SK-N-SH (cell line): ENCODE data around the gene TNFSF18. TPM values are rescaled to one million over a fixed set of nuclear protein-coding genes. Genes with fewer than 3 reads are reported as not detected.

Source experiments
- CTCF ChIA-PET: fragments of 300-600, 350-600 bp; formaldehyde crosslinking; extraction: SDS; loops from one replicate; lab custom pipeline; 2021; lab: Yijun Ruan, JAX
- POLR2A ChIA-PET: fragments of 350-600 bp; sonication (Branson Sonifier 250); formaldehyde crosslinking; extraction: SDS; loops from one replicate; lab custom pipeline; 2020; ENCODE audit warnings: antibody characterized with exemption, inconsistent platforms; lab: Yijun Ruan, JAX
- DNase-seq: peaks from one replicate; pipeline ENCODE4 v3.0.0; 2012
- H2AFZ ChIP-seq: fragments of 200-600 bp; sonication (generic); 2 replicates; pipeline ENCODE4 v1.8.1; 2016; ENCODE audit warnings: antibody characterized with exemption, mild to moderate bottlenecking, low read depth
- H3F3A ChIP-seq: fragments of 200-600 bp; sonication (generic); replicated peaks from 2 replicates; pipeline ENCODE3; 2016; ENCODE audit warnings: antibody characterized with exemption, mild to moderate bottlenecking; ENCODE audit not compliant: insufficient read depth
- H3K27ac ChIP-seq, 2 experiments: fragments of 200-500 bp in 1 of 2; fragments of 200-600 bp in 1 of 2; sonication (Bioruptor generic) in 1 of 2; sonication (generic), shearing (Covaris generic) in 1 of 2; 2 replicates each; pipeline versions ENCODE4 v1.5.1 to v1.6.1; 2014 to 2016; ENCODE audit warnings: low read depth in 2 of 2, inconsistent platforms in 1 of 2, low read length in 1 of 2, mild to moderate bottlenecking in 1 of 2, mixed read lengths in 1 of 2
- H3K27me3 ChIP-seq: fragments of 200-600 bp; sonication (generic), shearing (Covaris generic); 2 replicates; pipeline ENCODE4 v1.6.1; 2016; ENCODE audit warnings: mixed run types; ENCODE audit not compliant: insufficient read depth
- H3K36me3 ChIP-seq, 2 experiments: fragments of 200-500 bp in 1 of 2; fragments of 200-600 bp in 1 of 2; sonication (Bioruptor generic) in 1 of 2; sonication (generic) in 1 of 2; replicated peaks in 1 of 2; 2 replicates each; pipeline versions ENCODE3 to v1.5.1; 2014 to 2016; ENCODE audit warnings: low read length in 1 of 2, mild to moderate bottlenecking in 1 of 2; ENCODE audit not compliant: insufficient read depth in 2 of 2, control insufficient read depth in 1 of 2
- H3K4me1 ChIP-seq, 2 experiments: fragments of 200-500 bp in 1 of 2; fragments of 200-600 bp in 1 of 2; sonication (Bioruptor generic) in 1 of 2; sonication (generic), shearing (Covaris generic) in 1 of 2; 2 replicates each; pipeline versions ENCODE4 v1.5.1 to v1.6.1; 2014 to 2016; ENCODE audit warnings: low read depth in 1 of 2, low read length in 1 of 2, mixed run types in 1 of 2; ENCODE audit not compliant: insufficient read depth in 2 of 2, control insufficient read depth in 1 of 2
- H3K4me2 ChIP-seq: fragments of 200-600 bp; sonication (generic), shearing (Covaris generic); 2 replicates; pipeline ENCODE4 v1.6.1; 2017; ENCODE audit warnings: mixed run types
- H3K4me3 ChIP-seq, 2 experiments: fragments of 200-500 bp in 1 of 2; fragments of 200-600 bp in 1 of 2; sonication (Bioruptor generic) in 1 of 2; sonication (generic), shearing (Covaris generic) in 1 of 2; 2 replicates each; pipeline versions ENCODE4 v1.5.1 to v1.8.1; 2014 to 2016; ENCODE audit warnings: low read depth in 2 of 2, inconsistent platforms in 1 of 2, low read length in 1 of 2, mild to moderate bottlenecking in 1 of 2, mixed read lengths in 1 of 2, moderate library complexity in 1 of 2
- H3K79me2 ChIP-seq: fragments of 200-600 bp; sonication (generic); 2 replicates; pipeline ENCODE4 v1.8.1; 2017; ENCODE audit warnings: mild to moderate bottlenecking; ENCODE audit not compliant: insufficient read depth
- H3K9ac ChIP-seq: fragments of 200-600 bp; sonication (generic); 2 replicates; pipeline ENCODE4 v1.6.1; 2017; ENCODE audit warnings: mixed run types
- H3K9me2 ChIP-seq: fragments of 200-600 bp; sonication (generic); 2 replicates; pipeline ENCODE4 v1.6.1; 2017; ENCODE audit warnings: mixed run types
- H3K9me3 ChIP-seq: fragments of 200-600 bp; sonication (generic); 2 replicates; pipeline ENCODE4 v1.6.1; 2017; ENCODE audit warnings: mixed run types, mild to moderate bottlenecking, moderate library complexity
- H4K20me1 ChIP-seq: fragments of 200-600 bp; sonication (generic); 2 replicates; pipeline ENCODE4 v1.6.1; 2017; ENCODE audit warnings: mild to moderate bottlenecking, mixed run types; ENCODE audit not compliant: insufficient read depth
- CTCF ChIP-seq: fragments of 200-600 bp; sonication (generic); IDR thresholded peaks from 2 replicates; pipeline ENCODE4 v1.6.1; 2017; ENCODE audit warnings: antibody characterized with exemption, mild to moderate bottlenecking, moderate library complexity
- GABPA ChIP-seq: IDR thresholded peaks from 2 replicates; pipeline ENCODE4 v1.4.0; 2012; ENCODE audit warnings: low read depth, mild to moderate bottlenecking
- IRF3 ChIP-seq: fragments of 150-350 bp; IDR thresholded peaks from 2 replicates; pipeline ENCODE4 v1.6.1; 2016; ENCODE audit warnings: mild to moderate bottlenecking, low read depth, low read length
- MXI1 ChIP-seq: IDR thresholded peaks from 2 replicates; pipeline ENCODE4 v1.6.1; 2012; ENCODE audit warnings: mild to moderate bottlenecking, low read depth, low read length, improper control_type of control experiment
- PBX3 ChIP-seq: IDR thresholded peaks from 2 replicates; pipeline ENCODE4; 2012
- POLR2AphosphoS5 ChIP-seq: IDR thresholded peaks from 2 replicates; pipeline ENCODE4 v1.6.1; 2012; ENCODE audit warnings: low read depth, low read length
- RCOR1 ChIP-seq: fragments of 150-350 bp; IDR thresholded peaks from 2 replicates; pipeline ENCODE4 v1.6.1; 2017; ENCODE audit warnings: antibody characterized with exemption, low read length
- REST ChIP-seq: IDR thresholded peaks from 2 replicates; pipeline ENCODE4 v1.6.1; 2012; ENCODE audit warnings: mild to moderate bottlenecking, low read depth, low read length, moderate library complexity
- RFX5 ChIP-seq: IDR thresholded peaks from 2 replicates; pipeline ENCODE4 v1.6.1; 2012; ENCODE audit warnings: mild to moderate bottlenecking, improper control_type of control experiment, low read length
- RXRA ChIP-seq: IDR thresholded peaks from 2 replicates; pipeline ENCODE4 v1.4.0; 2012; ENCODE audit warnings: low read depth, mild to moderate bottlenecking, borderline replicate concordance
- TCF12 ChIP-seq: IDR thresholded peaks from 2 replicates; pipeline ENCODE4 v1.4.0; 2012
- TEAD4 ChIP-seq: IDR thresholded peaks from 2 replicates; pipeline ENCODE4 v1.4.0; 2012; ENCODE audit warnings: mild to moderate bottlenecking, borderline replicate concordance; ENCODE audit not compliant: insufficient read depth
- polyA plus RNA-seq, 3 experiments: library from polyadenylated mRNA; depleted of rRNA; stranded (reverse); fragments of >200 nt; gene quantifications; 2 replicates each; pipeline ENCODE4 v1.2.3, GENCODE V29; 2012
- TF ChIP-seq, protein P1 (sequence below): IDR thresholded peaks from 2 replicates; pipeline ENCODE4 v1.4.0; 2012; ENCODE audit warnings: low read depth, borderline replicate concordance
- TF ChIP-seq, protein P2 (sequence below): IDR thresholded peaks from 2 replicates; pipeline ENCODE4 v1.4.0; 2012; ENCODE audit warnings: low read depth

The TNFSF18 gene
- polyA plus RNA-seq, 1 of the 3 experiments (the other 2 are of a cell fraction): 1.2 TPM

- Histone ChIP-seq H3K9me3 (no peaks in the 10 kb centered on the region), H3K27ac (peak overlapping the region in 1 of 2 experiments; percentile 53; a peak in 2 of 4 replicates), H3K4me3 (peak overlapping the region in 1 of 2 experiments; percentile 32; a peak in 1 of 4 replicates), H3F3A (peaks cover 12% of the 10 kb centered on the region), H3K9ac (no peak overlapping the region)
- TF ChIP-seq IRF3: no peak
- no peak for TF ChIP-seq RCOR1
- no peak for TF ChIP-seq RXRA
- no peak for TF ChIP-seq TEAD4
- TF ChIP-seq GABPA: no peak
- TF ChIP-seq TCF12: no peak
- no peak for TF ChIP-seq CTCF
- no peak for TF ChIP-seq PBX3
- TF ChIP-seq POLR2AphosphoS5: no peak
- TF ChIP-seq, protein P1, sequence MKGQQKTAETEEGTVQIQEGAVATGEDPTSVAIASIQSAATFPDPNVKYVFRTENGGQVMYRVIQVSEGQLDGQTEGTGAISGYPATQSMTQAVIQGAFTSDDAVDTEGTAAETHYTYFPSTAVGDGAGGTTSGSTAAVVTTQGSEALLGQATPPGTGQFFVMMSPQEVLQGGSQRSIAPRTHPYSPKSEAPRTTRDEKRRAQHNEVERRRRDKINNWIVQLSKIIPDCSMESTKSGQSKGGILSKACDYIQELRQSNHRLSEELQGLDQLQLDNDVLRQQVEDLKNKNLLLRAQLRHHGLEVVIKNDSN: no peak
- no peak for TF ChIP-seq RFX5
- no peak for TF ChIP-seq REST
- no peak for TF ChIP-seq MXI1
- TF ChIP-seq, protein P2, sequence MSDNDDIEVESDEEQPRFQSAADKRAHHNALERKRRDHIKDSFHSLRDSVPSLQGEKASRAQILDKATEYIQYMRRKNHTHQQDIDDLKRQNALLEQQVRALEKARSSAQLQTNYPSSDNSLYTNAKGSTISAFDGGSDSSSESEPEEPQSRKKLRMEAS: no peak
- TF ChIP-seq, all 33 proteins: peak for 0
- Histone ChIP-seq H3K36me3 (no peaks in the 10 kb centered on the region), H3K79me2 (no peaks in the 10 kb centered on the region), H3K4me2 (peak overlapping the region; percentile 25; the same call in 1 of the 2 replicates), H3K9me2 (no peaks in the 10 kb centered on the region), H2AFZ (no peak overlapping the region), H3K27me3 (no peaks in the 10 kb centered on the region), H4K20me1 (no peaks in the 10 kb centered on the region), H3K4me1 (peaks cover 18 to 24% of the 10 kb centered on the region in 2 experiments)
- ChIA-PET CTCF (no interaction called here), POLR2A (no interaction called here)
- no peak for DNase-seq
These were observed 1.5 kb downstream of the TNFSF18 start for GRCh38 chr1:173049322-173049633.
